ENCODE data around the gene RPL3.

The RPL3 gene

GRCh38 chr22:39283322-39284141 lies 35.9 kb downstream of the RPL3 start:
- DNase-seq (ENCODE audit: low read depth in 2 of 2), result no peak

GRCh38 chr22:39282645-39283321 lies 36.6 kb downstream of the RPL3 start:
- DNase-seq (ENCODE audit: low read depth in 2 of 2), result no peak

GRCh38 chr22:39281126-39281525 lies 38.3 kb downstream of the RPL3 start:
- DNase-seq (ENCODE audit: low read depth in 2 of 2), result no peak

- DNase-seq (ENCODE audit: low read depth in 2 of 2), result no peak
These were observed 39.2 kb downstream of the RPL3 start for GRCh38 chr22:39280250-39280649.

- no peak for DNase-seq (ENCODE audit: low read depth in 2 of 2)
These were observed 40.1 kb downstream of the RPL3 start for GRCh38 chr22:39279170-39279850.

- no peak for DNase-seq (ENCODE audit: low read depth in 2 of 2)
These were observed 41.4 kb downstream of the RPL3 start for GRCh38 chr22:39278040-39278439.

DNA sequence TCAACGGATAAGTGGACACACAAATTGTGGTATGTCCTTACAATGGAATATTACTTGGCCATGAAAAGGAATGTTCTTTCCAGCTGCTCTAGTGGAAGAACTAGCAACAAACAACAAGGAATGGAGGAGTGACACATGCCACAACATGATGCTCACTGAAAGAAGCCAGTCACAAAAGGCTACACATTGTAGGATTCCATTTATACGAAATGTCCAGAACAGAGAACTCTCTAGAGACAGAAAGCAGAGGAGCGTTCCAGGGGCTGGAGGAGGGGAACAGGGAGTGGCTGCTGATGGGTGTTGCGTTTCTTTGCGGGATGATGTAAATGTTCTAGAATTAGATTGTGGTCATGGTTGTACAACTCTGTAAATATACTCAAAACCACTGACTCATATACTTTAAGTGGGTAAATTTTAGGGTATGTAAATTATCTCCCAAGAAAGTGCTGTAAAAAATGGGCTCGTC lies 42.2 kb downstream of the RPL3 start:
- no peak for DNase-seq (ENCODE audit: low read depth in 2 of 2)

- DNase-seq (ENCODE audit: low read depth in 2 of 2), result no peak
These were observed 42.8 kb downstream of the RPL3 start for GRCh38 chr22:39276440-39277141.

- no peak for DNase-seq (ENCODE audit: low read depth in 2 of 2)
These were observed 43.5 kb downstream of the RPL3 start for GRCh38 chr22:39275814-39276439.

- DNase-seq (ENCODE audit: low read depth in 2 of 2), result no peak
These were observed 45.2 kb downstream of the RPL3 start for GRCh38 chr22:39273950-39274887.

GRCh38 chr22:39270792-39271191 lies 48.6 kb downstream of the RPL3 start:
- no peak for DNase-seq (ENCODE audit: low read depth in 2 of 2)

DNA sequence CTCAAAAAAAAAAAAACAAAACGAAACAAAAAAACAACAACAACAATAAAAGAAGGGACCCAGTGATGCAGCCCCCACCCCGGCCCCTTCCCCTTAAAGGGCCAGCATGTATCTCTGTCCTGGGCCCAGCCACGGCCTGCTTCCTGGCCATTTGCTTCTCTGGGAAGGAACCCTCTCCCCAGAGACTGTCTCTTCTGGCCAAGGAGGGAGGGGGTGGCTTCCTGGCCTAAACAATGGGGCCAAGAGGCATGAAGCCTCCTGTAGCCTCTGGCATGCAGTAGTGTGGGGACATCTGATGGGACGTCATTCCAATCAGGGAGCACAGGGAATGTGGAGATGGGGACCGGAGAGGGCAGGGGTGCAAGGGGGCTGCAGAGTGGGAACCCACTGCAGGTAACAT lies 49.1 kb downstream of the RPL3 start:
- no peak for DNase-seq (ENCODE audit: low read depth in 2 of 2)

GRCh38 chr22:39269095-39269790 lies 50.2 kb downstream of the RPL3 start:
- no peak for DNase-seq (ENCODE audit: low read depth in 2 of 2)

GRCh38 chr22:39268645-39269044 lies 50.8 kb downstream of the RPL3 start:
- DNase-seq (ENCODE audit: low read depth in 2 of 2), result no peak

GRCh38 chr22:39267974-39268373 lies 51.4 kb downstream of the RPL3 start:
- no peak for DNase-seq (ENCODE audit: low read depth in 2 of 2)

DNA sequence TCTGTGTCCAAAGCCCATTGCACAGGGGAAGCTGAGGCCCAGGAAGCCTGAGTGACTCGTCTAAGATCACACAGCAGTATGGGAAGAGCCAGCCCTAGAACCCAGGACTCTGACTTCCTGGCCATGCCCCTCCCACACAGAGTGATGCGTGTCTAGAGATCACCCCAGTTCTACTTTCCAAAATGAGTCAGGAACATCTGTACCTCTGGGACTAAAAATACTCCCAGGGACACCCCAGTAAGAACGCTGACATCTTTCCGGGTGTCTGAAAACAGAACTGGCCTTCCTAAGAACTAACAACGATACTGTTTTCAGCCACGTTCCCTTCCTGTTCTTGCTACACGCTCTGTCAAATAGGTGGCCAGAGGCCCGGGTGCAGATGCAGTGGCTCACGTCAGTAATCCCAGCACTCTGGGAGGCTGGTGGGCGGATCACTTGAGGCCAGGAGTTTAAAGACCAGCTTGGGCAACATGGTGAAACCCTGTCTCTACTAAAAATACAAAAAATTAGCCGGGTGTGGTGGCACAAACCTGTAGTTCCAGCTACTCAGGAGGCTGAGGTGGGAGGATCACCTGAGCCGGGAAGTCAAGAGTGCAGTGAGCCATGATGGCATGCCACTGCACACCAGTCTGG lies 52.9 kb downstream of the RPL3 start:
- DNase-seq (ENCODE audit: low read depth in 2 of 2), result no peak

DNA sequence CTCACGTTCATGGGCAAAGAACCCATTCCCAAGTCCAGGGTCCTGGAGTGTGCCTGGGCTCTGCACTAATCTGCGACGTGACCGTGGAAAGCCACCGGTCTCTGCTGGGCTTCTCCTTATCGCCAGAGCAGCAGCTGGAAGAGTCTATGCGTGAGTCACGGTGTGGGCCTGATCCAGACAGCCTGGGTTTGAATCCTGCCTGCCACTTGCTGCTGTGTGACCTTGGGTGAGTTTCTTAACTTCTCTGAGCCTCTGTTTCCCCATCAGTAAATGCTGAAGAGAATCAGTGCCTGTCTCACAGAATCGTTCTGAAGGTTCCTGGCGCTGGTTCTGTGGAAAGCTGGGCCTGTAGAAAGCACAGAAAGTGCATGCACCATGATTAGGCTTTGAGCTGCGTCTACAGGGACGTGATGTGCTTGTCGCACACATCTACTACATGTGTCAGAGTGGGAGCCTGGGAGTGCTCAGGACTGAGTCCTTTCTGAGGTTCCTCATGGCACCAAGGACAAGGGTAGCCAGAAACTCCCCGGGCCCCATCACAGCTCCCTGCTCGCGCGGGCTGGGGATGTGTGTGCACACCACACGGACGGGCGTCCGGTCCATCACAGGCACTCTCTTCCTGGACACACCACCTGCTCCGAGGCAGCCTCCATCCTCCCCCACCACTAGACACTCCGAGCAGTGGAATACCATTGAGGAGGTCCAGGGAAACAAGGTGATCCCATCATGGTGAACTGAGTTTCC lies 54.1 kb downstream of the RPL3 start:
- no peak for DNase-seq (ENCODE audit: low read depth in 2 of 2)

DNA sequence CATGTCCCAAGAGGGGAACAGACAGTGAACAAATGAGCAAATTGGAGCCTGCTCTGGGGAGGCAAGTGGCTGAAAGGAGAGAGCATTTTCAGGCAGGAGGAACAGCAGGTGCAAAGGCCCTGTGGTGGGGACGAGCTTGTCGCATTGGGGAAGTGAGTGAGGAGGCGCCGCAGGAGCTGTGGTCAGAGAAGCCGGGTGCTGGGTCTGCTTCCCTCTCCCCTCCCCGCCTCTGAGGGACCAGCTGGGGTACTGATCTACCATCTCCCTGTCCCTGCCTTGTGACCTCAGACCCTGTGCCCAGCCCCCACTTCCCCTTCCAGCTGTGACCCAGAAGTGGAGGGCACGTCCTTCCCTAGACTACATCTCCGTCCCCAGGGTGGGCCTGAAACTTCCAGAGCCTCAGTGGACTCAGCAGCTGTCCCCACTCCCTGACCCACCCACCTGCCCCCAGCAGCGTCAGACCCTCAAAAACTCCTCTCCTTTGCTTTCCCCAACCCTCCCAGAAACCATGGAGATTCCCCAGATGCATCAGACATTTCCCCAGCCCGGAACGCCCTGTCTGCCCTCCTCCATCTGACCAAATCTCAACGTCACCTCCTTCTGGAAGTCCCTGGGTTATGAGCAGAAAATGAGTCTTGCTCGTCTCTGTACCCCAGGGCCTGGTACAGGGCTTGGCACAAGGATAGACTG lies 54.9 kb downstream of the RPL3 start:
- no peak for DNase-seq (ENCODE audit: low read depth in 2 of 2)
